GM19099 (cell line): ENCODE results near the gene COL4A3.

Source experiments
- POLR2A ChIP-seq: IDR thresholded peaks from 3 replicates; pipeline ENCODE4 v1.6.1; 2011; ENCODE audit warnings: low read depth; ENCODE audit not compliant: insufficient read length; ENCODE audit errors: extremely low read depth

Gene COL4A3

DNA sequence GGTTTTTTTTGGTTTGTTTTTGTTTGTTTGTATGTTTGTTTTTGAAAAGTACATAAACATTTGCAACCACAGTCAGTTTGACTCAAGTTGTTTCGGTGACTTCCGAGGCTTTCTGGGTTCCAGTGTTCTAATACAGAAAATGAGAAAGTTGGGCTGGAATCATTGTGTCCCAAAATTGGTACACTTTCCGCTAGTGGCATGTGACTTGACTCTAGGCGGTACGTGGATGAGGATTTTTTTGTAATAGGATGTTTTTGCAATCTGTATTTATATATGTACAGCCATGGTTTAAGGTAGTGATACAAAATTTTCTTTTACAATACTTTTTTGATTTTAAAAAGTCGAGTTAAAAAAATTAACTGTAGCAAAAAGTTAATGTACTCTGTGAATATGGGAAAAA lies 162.4 kb downstream of the COL4A3 start:
- no peak for TF ChIP-seq POLR2A

DNA sequence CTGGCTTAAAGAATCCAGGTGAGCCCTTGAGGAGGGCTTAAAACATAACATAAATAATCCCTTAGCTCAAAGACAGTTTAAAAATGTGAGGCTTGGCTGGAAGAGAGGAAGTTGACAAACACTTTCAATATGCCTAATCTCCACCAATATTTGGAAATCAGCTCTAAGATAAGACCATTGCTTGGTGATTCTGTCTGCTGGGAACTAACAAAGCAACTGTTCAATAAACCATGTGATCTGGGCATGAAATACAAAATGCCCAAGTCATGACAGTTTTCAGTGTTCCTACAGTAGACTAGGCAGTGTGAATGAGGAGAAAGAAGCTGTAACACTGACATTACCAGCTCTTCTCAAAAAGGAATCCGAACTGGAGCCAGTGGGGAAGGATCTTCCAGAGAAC lies 171.3 kb downstream of the COL4A3 start:
- no peak for TF ChIP-seq POLR2A

DNA sequence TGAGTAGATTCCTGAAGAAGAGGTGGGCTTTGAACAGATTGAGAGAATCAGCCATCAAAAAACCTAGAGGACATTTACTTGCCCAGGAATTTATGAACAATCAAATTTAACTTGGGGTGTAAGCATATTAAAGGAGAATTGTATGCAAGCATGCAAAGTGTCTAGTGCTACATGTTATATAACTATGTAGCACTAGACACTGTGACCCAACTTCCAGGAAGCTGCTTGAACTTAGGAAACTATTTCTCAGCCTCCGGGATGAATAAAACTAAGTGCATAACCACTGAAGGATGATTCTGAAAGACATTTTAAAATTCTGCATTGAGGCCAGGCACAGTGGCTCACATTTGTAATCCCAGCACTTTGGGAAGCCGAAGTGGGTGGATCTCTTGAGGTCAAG lies 173.0 kb downstream of the COL4A3 start:
- no peak for TF ChIP-seq POLR2A

DNA sequence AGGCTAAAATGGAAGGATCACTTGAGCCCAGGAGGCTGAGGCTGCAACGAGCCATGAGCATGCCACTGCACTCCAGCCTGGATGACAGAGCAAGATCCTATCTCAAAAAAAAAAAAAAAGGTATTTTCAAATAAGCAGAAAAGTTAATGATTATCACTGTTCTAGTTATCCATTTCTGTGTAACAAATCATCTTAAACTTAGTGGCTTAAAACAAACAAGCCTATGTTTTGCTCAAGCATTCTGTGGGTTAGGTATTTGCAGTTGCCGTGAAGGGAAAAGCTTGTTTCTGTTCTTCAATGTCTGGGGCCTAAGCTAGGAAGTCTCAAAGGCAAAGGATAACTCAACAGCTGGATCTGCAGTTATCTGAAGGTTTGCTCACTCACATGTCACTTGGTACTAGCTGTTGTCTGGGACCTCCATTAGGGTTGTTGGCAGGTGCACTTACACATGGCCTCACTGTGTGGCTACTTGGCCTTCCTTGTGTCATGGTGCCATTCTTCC lies 174.7 kb downstream of the COL4A3 start:
- TF ChIP-seq POLR2A = no peak

DNA sequence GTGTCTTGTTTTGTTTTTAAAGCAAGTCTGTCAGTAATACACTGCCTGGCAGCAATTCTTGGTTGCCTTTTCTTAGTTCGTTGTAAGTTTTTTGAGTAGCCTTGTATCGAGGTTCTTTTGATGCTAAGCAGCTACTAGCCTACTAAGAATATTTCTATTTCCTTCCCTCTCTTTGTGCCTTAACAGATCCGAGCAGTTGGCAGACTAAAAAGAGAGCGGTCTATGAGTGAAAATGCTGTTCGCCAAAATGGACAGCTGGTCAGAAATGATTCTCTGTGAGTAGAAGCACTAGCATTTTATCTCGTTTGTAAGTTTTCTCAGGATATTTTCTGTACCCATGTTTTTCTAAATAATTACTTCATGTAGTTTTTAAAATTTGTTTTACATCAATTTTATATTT lies 175.7 kb downstream of the COL4A3 start:
- TF ChIP-seq POLR2A = no peak

DNA sequence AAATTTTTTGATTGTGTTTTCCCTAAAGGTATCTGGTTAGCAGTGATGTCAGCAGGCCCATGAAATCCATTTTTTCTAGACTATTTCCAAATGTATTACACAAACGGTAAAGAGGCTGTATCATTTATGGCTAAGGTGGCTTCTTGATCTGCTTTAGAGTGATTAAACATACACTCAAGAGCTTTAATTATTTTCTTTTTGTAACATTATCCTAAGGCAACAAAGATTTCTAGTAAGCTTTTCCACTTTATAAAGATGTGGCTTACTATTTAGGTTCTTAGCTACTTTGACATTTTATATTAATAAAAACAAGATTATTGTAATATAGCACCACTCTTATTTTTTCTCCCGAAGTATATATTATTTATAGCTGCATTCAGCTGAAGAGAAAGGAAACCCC lies 177.1 kb downstream of the COL4A3 start:
- TF ChIP-seq POLR2A = no peak

DNA sequence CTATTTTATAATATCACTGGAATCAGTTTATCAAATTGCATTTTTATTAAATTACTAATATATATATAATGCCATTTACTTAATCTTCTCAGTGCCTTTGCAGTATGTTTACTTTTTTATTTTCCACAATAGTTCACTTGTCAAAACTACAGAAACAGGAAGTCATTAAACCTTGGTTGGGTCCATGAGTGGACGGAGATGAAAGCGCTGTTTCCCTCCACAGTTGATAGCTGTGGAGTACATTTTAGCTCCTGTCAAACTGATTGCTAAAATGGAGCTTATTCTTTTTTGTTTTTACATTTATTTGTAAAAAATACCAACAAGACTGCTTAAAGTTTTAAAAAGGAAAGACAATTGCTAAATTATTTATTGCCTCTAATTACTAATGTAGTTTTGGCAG lies 179.8 kb downstream of the COL4A3 start:
- TF ChIP-seq POLR2A = no peak

DNA sequence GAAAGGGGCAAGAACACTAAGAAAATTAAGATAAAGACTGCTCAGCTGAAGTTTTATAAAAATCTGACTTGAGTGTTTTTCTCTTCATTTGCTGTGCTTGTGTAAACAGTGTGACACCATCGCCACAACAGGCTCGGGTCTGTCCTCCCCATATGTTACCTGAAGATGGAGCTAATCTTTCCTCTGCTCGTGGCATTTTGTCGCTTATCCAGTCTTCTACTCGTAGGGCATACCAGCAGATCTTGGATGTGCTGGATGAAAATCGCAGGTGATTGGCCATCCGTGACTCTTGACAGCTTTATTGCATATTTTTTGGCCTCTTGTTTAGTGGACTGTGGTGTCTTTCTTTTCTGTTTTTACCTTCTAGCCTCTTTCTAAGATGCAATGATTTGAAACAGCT lies 182.7 kb downstream of the COL4A3 start:
- TF ChIP-seq POLR2A = no peak

DNA sequence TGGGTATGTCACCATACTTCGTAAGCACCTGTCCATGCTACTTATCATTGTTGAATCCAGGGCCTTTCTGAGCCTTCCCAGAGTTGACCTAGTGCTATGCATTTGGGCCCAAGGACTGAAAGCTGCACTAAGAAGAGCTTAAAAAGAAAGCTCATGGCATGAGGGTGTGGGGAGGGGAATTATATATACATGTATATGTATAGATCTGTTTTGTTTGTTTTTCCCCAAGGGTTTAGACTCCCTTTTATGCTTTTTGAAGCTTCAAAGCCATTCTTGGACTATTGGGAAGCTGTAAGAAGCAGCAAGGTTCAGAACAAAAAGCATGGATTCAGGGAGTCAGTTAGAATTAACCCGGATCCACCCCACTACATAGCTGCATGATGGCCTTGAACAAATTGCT lies 183.9 kb downstream of the COL4A3 start:
- no peak for TF ChIP-seq POLR2A

DNA sequence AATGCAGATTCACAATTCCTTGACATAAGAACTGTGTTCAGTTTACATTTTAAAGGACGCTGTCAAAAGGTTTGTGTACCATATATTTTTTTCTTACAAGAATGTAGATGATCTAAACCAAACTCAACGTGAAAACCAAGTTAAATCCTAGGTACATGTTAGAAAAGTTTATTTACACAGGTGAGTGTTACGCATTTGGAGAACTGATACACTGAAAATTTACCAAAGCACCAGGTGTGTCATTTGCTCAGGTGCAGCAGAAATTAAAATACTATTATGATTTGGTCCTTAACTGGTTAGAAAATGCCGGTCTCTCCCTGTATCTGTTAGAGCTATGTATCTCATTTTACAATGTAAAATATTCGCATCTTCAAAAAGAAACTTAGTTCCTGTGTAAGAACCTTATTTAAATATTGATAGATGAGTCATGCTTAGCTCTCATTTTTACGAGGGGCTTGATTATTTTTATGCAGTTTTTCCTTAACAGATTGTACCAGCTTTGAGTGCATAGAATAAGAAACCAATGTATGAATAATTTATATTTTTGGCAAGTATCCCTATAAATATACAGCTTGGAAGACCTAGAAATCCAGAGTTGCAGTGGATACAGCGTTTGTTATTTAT lies 185.7 kb downstream of the COL4A3 start:
- no peak for TF ChIP-seq POLR2A

DNA sequence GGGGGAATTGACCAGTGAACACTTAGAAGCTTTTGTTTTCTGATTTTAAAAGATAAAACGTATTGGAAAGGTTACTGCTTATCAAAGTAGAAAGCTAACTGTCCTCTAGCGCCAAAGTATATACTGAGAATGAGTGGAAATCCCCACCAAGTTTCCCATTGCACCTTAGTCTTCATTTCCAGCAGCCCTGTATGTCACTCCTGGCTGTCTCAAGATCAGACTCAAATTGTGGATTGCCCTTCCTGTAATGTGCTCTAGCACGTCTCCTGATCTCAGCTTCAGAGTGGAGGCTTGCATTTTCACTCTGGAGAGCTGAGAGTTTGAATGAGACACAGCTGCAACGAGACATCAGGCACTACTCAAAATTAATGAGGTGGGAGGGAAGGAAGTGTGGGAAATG lies 187.2 kb downstream of the COL4A3 start:
- no peak for TF ChIP-seq POLR2A

DNA sequence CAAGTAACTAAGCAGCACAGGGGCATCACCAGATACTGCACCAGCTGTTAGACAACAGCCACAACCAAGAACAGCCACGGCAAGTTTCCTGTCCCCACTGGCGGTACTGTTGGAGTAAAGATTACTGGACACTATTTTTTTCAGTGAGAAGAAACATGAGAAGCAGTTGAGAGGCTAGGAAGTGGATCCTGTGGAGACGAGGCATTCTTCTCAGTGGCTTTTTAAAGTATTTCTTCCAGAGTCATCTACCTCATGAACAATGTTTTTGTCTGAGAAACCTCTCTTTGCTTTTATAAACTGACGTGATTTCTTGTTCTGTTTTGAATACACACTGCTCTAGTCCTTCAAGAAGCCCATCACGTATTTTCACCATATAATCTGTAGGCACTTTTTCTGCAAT lies 195.9 kb downstream of the COL4A3 start:
- no peak for TF ChIP-seq POLR2A

DNA sequence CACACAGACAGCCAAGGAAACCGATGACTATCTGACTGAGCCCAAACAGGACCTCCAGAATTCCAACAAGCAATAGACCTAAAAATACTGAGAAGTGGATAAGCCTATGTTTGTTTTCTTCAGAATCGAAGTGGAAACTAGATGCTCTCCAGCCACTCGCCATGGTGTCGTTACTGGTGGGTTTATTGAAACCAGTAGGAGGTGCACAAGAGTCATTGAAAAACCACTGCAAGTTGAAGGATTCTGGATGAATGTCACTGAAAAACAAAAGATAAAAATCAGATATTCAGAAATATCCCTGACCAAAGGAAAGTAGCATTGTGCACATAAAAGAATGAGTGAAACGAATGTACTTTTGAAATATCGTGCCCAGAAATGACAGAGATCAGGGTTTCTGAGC lies 199.3 kb downstream of the COL4A3 start:
- no peak for TF ChIP-seq POLR2A
